B cell (primary cell): ENCODE data around the gene DVL2. TPM values are rescaled to one million over a fixed set of nuclear protein-coding genes. Genes with fewer than 3 reads are reported as not detected.
"Not testable (repeated sequence)": the region's sequence is repeated elsewhere in the genome, so short reads cannot be mapped to it uniquely, and the experiment has no call there.

Experiments
- ATAC-seq: fragments of 200-7000 bp; cut with Tn5 transposase; one replicate; pipeline ENCODE4 v1.10.0; 2021; ENCODE audit warnings: low read depth, mild to moderate bottlenecking, moderate number of reproducible peaks, moderate library complexity
- CTCF ChIA-PET: fragments of 350-600 bp; sonication (Branson Sonifier 250); formaldehyde crosslinking; loops from one replicate; lab custom pipeline; 2021; ENCODE audit warnings: antibody characterized with exemption, inconsistent platforms; lab: Charles Lee
- POLR2A ChIA-PET: fragments of 350-600 bp; sonication (Branson Sonifier 250); formaldehyde crosslinking; loops from one replicate; lab custom pipeline; 2021; ENCODE audit warnings: antibody characterized with exemption; lab: Charles Lee
- DNase-seq: peaks from one replicate; pipeline ENCODE4 v3.0.0; 2013
- H2AFZ ChIP-seq: 2 replicates; pipeline ENCODE4 v1.6.1; 2012; ENCODE audit warnings: mild to moderate bottlenecking, low read depth, low read length; ENCODE audit not compliant: insufficient read depth, poor library complexity, severe bottlenecking
- H3K27ac ChIP-seq, 2 donors: 1 replicate in 1 of 2; 2 replicates in 1 of 2; pipeline ENCODE4 v1.5.1; 2012 to 2013; ENCODE audit warnings: low read length in 2 of 2, mild to moderate bottlenecking in 2 of 2, moderate library complexity in 1 of 2
- H3K27me3 ChIP-seq, 4 experiments: fragments of 200-600 bp in 1 of 4; sonication (generic) in 1 of 4; replicated peaks in 1 of 4; 1 replicate in 2 of 4; 2 replicates in 2 of 4; pipeline versions ENCODE4 v1.6.1 to v1.7.0; 2013 to 2016; ENCODE audit warnings: low read length in 3 of 4, mild to moderate bottlenecking in 2 of 4, mixed read lengths in 1 of 4, moderate library complexity in 1 of 4; ENCODE audit not compliant: insufficient read depth in 4 of 4, control insufficient read depth in 3 of 4; ENCODE audit errors: control extremely low read depth in 1 of 4
- H3K36me3 ChIP-seq, 2 experiments: replicated peaks in 1 of 2; 1 replicate in 1 of 2; 2 replicates in 1 of 2; pipeline versions ENCODE4 v1.6.1 to v1.7.1; 2013; ENCODE audit warnings: low read length in 1 of 2; ENCODE audit not compliant: insufficient read depth in 2 of 2, control insufficient read depth in 1 of 2; ENCODE audit errors: control extremely low read depth in 1 of 2, extremely low read depth in 1 of 2
- H3K4me1 ChIP-seq, 2 donors: fragments of 200-600 bp in 1 of 2; sonication (generic) in 1 of 2; 1 replicate in 1 of 2; 2 replicates in 1 of 2; pipeline versions ENCODE4 v1.5.1 to v1.6.1; 2013 to 2017; ENCODE audit warnings: low read length in 2 of 2; ENCODE audit not compliant: control insufficient read depth in 2 of 2, insufficient read depth in 2 of 2
- H3K4me2 ChIP-seq: replicated peaks from 2 replicates; pipeline ENCODE3; 2012; ENCODE audit warnings: mild to moderate bottlenecking, low read depth, low read length; ENCODE audit not compliant: poor library complexity, severe bottlenecking
- H3K4me3 ChIP-seq, 5 experiments: fragments of 200-600 bp in 1 of 5; sonication (generic) in 1 of 5; 1 replicate in 3 of 5; 2 replicates in 2 of 5; pipeline versions ENCODE4 v1.5.1 to v1.7.0; 2011 to 2016; ENCODE audit warnings: low read length in 4 of 5, mild to moderate bottlenecking in 4 of 5, low read depth in 2 of 5, control low read depth in 1 of 5, moderate library complexity in 1 of 5; ENCODE audit not compliant: insufficient read depth in 1 of 5; ENCODE audit errors: control extremely low read depth in 1 of 5, extremely low read depth in 1 of 5
- H3K79me2 ChIP-seq: fragments of 200-600 bp; sonication (generic); one replicate; pipeline ENCODE4 v1.6.0; 2016; ENCODE audit warnings: low read length; ENCODE audit not compliant: control insufficient read depth, insufficient read depth
- H3K9ac ChIP-seq: fragments of 200-600 bp; sonication (generic); 2 replicates; pipeline ENCODE4 v1.6.1; 2017; ENCODE audit warnings: mild to moderate bottlenecking, low read length, moderate library complexity
- H3K9me3 ChIP-seq, 3 donors: one replicate each; pipeline versions ENCODE4 v1.6.1 to v1.7.1; 2013; ENCODE audit warnings: low read length in 2 of 3; ENCODE audit not compliant: control insufficient read depth in 2 of 3, insufficient read depth in 1 of 3; ENCODE audit errors: control extremely low read depth in 1 of 3
- H4K20me1 ChIP-seq: 2 replicates; pipeline ENCODE4 v1.6.0; 2012; ENCODE audit warnings: mild to moderate bottlenecking, low read length; ENCODE audit not compliant: insufficient read depth, control insufficient read depth, poor library complexity, severe bottlenecking
- H3K27ac Mint-ChIP-seq: one replicate; pipeline ENCODE4 v1.8.0; 2021; ENCODE audit warnings: mixed read lengths
- H3K27me3 Mint-ChIP-seq: one replicate; pipeline ENCODE4 v1.8.0; 2021; ENCODE audit warnings: mixed read lengths
- H3K4me1 Mint-ChIP-seq: one replicate; pipeline ENCODE4 v1.8.0; 2021; ENCODE audit warnings: mixed read lengths
- H3K4me3 Mint-ChIP-seq: one replicate; pipeline ENCODE4 v1.8.0; 2021; ENCODE audit warnings: mixed read lengths
- H3K9me3 Mint-ChIP-seq: one replicate; pipeline ENCODE4 v1.8.0; 2022; ENCODE audit warnings: mixed read lengths; ENCODE audit not compliant: insufficient read depth
- WGBS: methylation state at CpG from one replicate; pipeline ENCODE4 v1.1.5; 2013; ENCODE audit warnings: missing lambda C conversion rate; ENCODE audit not compliant: insufficient coverage; 5-methylcytosine and 5-hydroxymethylcytosine counted together
- intact Hi-C: fragments of 100-400 bp; cut with micrococcal nuclease; formaldehyde crosslinking; loops from one replicate; pipeline ENCODE4 v1.10.0; 2022
- polyA plus RNA-seq: library from polyadenylated mRNA; depleted of rRNA; stranded (reverse); fragments of >200 nt; gene quantifications from 2 replicates; pipeline ENCODE4 v1.2.3, GENCODE V29; 2012
- total RNA-seq, 2 donors: library from RNA; stranded (reverse); fragments of 120-200 nt in 1 of 2; gene quantifications; 1 replicate in 1 of 2; 2 replicates in 1 of 2; pipeline versions ENCODE4 v1.2.3 to v1.2.4, GENCODE V29; 2013 to 2022
- TF ChIP-seq, protein P1 (sequence below): fragments of 200-600 bp; IDR thresholded peaks from one replicate; pipeline ENCODE4 v1.8.0; 2022; ENCODE audit warnings: antibody characterized with exemption, mild to moderate bottlenecking

The DVL2 gene
- total and polyA plus RNA-seq, 2 donors (not counting 1 experiment from before 2014, with no cell fraction given), result 22.5 to 104 TPM

DNA sequence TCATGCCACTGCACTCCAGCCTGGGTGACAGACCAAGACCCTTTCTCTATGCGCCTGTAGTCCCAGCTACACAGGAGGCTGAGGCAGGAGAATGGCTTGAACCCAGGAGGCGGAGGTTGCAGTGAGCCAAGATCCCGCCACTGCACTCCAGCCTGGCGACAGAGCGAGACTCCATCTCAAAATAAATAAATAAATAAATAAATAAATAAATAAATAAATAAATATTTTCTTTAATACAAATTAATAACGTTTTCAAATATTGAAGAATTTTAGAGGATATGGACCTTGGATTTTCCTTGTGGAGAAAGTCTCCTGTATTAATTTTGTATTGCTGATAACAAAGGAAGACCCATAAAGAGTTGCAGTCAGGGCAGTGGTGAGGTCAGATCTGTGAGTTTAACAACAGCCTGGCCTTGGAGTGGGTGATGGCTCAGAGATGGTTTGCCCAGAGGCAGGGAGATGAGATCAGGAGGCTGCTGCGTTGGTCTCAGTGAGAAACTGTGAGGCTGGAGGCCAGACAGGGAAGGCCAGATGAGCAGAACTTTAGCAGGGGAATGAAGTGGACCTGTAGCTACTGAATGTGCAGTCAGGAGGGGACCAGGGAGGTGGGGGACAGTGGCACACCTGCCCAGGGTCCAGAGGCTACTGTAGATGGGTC is 50.8 kb downstream of the DVL2 start:
- H3K9ac ChIP-seq, result no peak overlapping the region
- H3K4me3 ChIP-seq, result no peak overlapping the region
- CTCF ChIA-PET, result no interaction called here
- no peaks in the 10 kb centered on the region for H3K4me1 ChIP-seq
- no peak overlapping the region for H3K4me3 Mint-ChIP-seq
- H4K20me1 ChIP-seq, result no peaks in the 10 kb centered on the region
- H3K4me2 ChIP-seq, result no peak overlapping the region
- no peak for ATAC-seq
- TF ChIP-seq, protein P1, sequence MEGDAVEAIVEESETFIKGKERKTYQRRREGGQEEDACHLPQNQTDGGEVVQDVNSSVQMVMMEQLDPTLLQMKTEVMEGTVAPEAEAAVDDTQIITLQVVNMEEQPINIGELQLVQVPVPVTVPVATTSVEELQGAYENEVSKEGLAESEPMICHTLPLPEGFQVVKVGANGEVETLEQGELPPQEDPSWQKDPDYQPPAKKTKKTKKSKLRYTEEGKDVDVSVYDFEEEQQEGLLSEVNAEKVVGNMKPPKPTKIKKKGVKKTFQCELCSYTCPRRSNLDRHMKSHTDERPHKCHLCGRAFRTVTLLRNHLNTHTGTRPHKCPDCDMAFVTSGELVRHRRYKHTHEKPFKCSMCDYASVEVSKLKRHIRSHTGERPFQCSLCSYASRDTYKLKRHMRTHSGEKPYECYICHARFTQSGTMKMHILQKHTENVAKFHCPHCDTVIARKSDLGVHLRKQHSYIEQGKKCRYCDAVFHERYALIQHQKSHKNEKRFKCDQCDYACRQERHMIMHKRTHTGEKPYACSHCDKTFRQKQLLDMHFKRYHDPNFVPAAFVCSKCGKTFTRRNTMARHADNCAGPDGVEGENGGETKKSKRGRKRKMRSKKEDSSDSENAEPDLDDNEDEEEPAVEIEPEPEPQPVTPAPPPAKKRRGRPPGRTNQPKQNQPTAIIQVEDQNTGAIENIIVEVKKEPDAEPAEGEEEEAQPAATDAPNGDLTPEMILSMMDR, result no peak
- H3K27me3 ChIP-seq, result peaks cover 0 to 4% (median 0%) of the 10 kb centered on the region in 4 experiments
- intact Hi-C loops, result no loop called here
- no peak overlapping the region for H2AFZ ChIP-seq
- no peaks in the 10 kb centered on the region for H3K9me3 ChIP-seq
- WGBS, result 71% methylated on average over 2 of the region's 7 CpGs
- no peaks in the 10 kb centered on the region for H3K79me2 ChIP-seq
- H3K4me1 Mint-ChIP-seq, result peaks cover 3% of the 10 kb centered on the region
- no peaks in the 10 kb centered on the region for H3K36me3 ChIP-seq
- no peak for DNase-seq
- H3K9me3 Mint-ChIP-seq, result no peaks in the 10 kb centered on the region
- POLR2A ChIA-PET, result interaction anchor here (0.6 kb wide), 1 partner anchor 15 kb away, joined by 4 read pairs; no protein-coding TSS in a partner anchor
- no peak overlapping the region for H3K27ac Mint-ChIP-seq
- no peak overlapping the region for H3K27ac ChIP-seq
- H3K27me3 Mint-ChIP-seq, result peaks cover 8% of the 10 kb centered on the region

- H3K9ac ChIP-seq, DNase-seq, H3K36me3 ChIP-seq, H3K27ac Mint-ChIP-seq, H3K4me2 ChIP-seq, H3K9me3 Mint-ChIP-seq, H3K79me2 ChIP-seq, POLR2A ChIA-PET, intact Hi-C loops, H4K20me1 ChIP-seq, H3K9me3 ChIP-seq, ATAC-seq, H2AFZ ChIP-seq, H3K27ac ChIP-seq, H3K4me3 Mint-ChIP-seq, H3K4me3 ChIP-seq: not testable (repeated sequence)
- CTCF ChIA-PET, result interaction anchor here (0.6 to 0.9 kb wide), 3 partner anchors 18 to 48 kb away, joined by 3 read pairs; no protein-coding TSS in a partner anchor
- H3K4me1 ChIP-seq, result peaks cover 11 to 13% of the 10 kb centered on the region in 2 donors
- peaks cover 20% of the 10 kb centered on the region for H3K27me3 Mint-ChIP-seq
- WGBS, result no CpG with 5 or more reads among the region's 2 CpGs
- peaks cover 16% of the 10 kb centered on the region for H3K4me1 Mint-ChIP-seq
- H3K27me3 ChIP-seq, result peaks cover 0 to 19% (median 11%) of the 10 kb centered on the region in 4 experiments
Measured at GRCh38 chr17:7182101-7182500, 52.2 kb downstream of the DVL2 start.
